ENCODE data around the gene BMPR1B. TPM values are rescaled to one million over a fixed set of nuclear protein-coding genes. Genes with fewer than 3 reads are reported as not detected.
A peak's percentile ranks its signal among the peaks of the same experiment; 100 is the strongest.

Gene BMPR1B
- total and polyA plus RNA-seq, 2 of the 8 experiments (the other 6 are each of a cell fraction or from before 2014, with no cell fraction given): 0.14 to 1.1 TPM

- H4K5ac ChIP-seq (ENCODE audit: insufficient read length, low read depth, low read length): no peak overlapping the region
- FAIRE-seq: no peak
- no peak overlapping the region for H2BK5ac ChIP-seq (ENCODE audit: low read depth, low read length)
- no peak overlapping the region for H3K9ac ChIP-seq (replicated peaks in 1 of 4; ENCODE audit: extremely low read depth in 1 of 4, low read depth in 3 of 4, low read length in 3 of 4)
- H3K14ac ChIP-seq (ENCODE audit: insufficient read length): no peak overlapping the region
- no peak overlapping the region for H2BK20ac ChIP-seq (ENCODE audit: low read length)
- no peak overlapping the region for H2BK120ac ChIP-seq (replicated peaks; ENCODE audit: low read depth, low read length)
- DNase-seq (ENCODE audit: low read depth in 1 of 2, low spot score in 2 of 2): no peak
- no peaks in the 10 kb centered on the region for H3K79me1 ChIP-seq (ENCODE audit: low read depth, low read length)
- H4K91ac ChIP-seq (replicated peaks; ENCODE audit: insufficient read length, low read length): no peak overlapping the region
- no peak overlapping the region for H3K56ac ChIP-seq (replicated peaks; ENCODE audit: insufficient read length, low read depth, low read length)
- no peak overlapping the region for H4K8ac ChIP-seq (ENCODE audit: extremely low read depth, insufficient read depth, low read length)
- CTCF ChIA-PET (ENCODE audit: partially characterized antibody): no interaction called here
- H3K36me3 ChIP-seq (ENCODE audit: control insufficient read depth in 2 of 4, insufficient read depth in 4 of 4, low read length in 3 of 4): no peaks in the 10 kb centered on the region
- H3K27me3 ChIP-seq (replicated peaks in 1 of 4; ENCODE audit: control insufficient read depth in 3 of 4, extremely low read depth in 1 of 4, insufficient read depth in 3 of 4, low read length in 3 of 4): peaks cover 1 to 17% (median 9%) of the 10 kb centered on the region in 4 experiments
- H3K27ac ChIP-seq (ENCODE audit: low read depth, low read length): no peak overlapping the region
- H3K23me2 ChIP-seq (ENCODE audit: low read depth, low read length): peaks cover under 1% of the 10 kb centered on the region
- TF ChIP-seq KDM5A (IDR thresholded peaks at IDR 0.05; ENCODE audit: low read length) (no peak), KDM1A (IDR thresholded peaks at IDR 0.05; ENCODE audit: borderline replicate concordance, low read length) (0 out of 2 replicates have a peak, but pooled peaks have one; percentile 36)
- H3K4me1 ChIP-seq (replicated peaks in 1 of 4; ENCODE audit: control insufficient read depth in 3 of 4, insufficient read depth in 4 of 4, low read length in 3 of 4): no peaks in the 10 kb centered on the region
- H2AK5ac ChIP-seq (ENCODE audit: low read depth, low read length): no peak overlapping the region
- no peaks in the 10 kb centered on the region for H4K20me1 ChIP-seq (replicated peaks in 1 of 2; ENCODE audit: control insufficient read depth in 1 of 2, insufficient read depth in 2 of 2, low read length in 2 of 2)
- WGBS, 2 experiments (ENCODE audit: extremely low coverage in 1 of 2, insufficient coverage in 1 of 2, insufficient read length in 1 of 2, insufficient replicate concordance in 2 of 2, low coverage in 1 of 2, low lambda C conversion rate in 2 of 2, missing lambda C conversion rate in 1 of 2): 77% methylated on average over 2 of the region's 2 CpGs; no CpG with 5 or more reads in 1 of the 2 experiments
- H3K79me2 ChIP-seq (ENCODE audit: control insufficient read depth in 1 of 2, insufficient read depth in 2 of 2, low read length in 2 of 2): no peaks in the 10 kb centered on the region
- no peak overlapping the region for H3K23ac ChIP-seq (ENCODE audit: insufficient read length)
- no peak overlapping the region for H3K4me2 ChIP-seq (ENCODE audit: insufficient read depth in 1 of 2, low read depth in 2 of 2, low read length in 2 of 2)
- no peak overlapping the region for H2BK15ac ChIP-seq (ENCODE audit: low read length)
- no peak overlapping the region for H3K4me3 ChIP-seq (ENCODE audit: extremely low read depth in 1 of 4, insufficient read depth in 2 of 4, low read depth in 3 of 4, low read length in 4 of 4)
- no peak overlapping the region for H2AFZ ChIP-seq (ENCODE audit: low read length)
- no peak overlapping the region for H2BK12ac ChIP-seq (ENCODE audit: low read depth, low read length)
- H3K18ac ChIP-seq (ENCODE audit: extremely low read depth, low read length): no peak overlapping the region
- POLR2A ChIA-PET (ENCODE audit: partially characterized antibody): no interaction called here
- H3K4ac ChIP-seq (replicated peaks; ENCODE audit: insufficient read length, low read depth, low read length): no peak overlapping the region
- no peaks in the 10 kb centered on the region for H3K9me3 ChIP-seq (ENCODE audit: insufficient read depth in 2 of 2, low read depth in 1 of 2, low read length in 1 of 2)
Observed at GRCh38 chr4:94764069-94764468, 6.3 kb downstream of the BMPR1B start.

All from H1 (cell line).